CD4-positive, alpha-beta T cell treated with Interleukin-1 beta for 1 hour (primary cell): ENCODE results near the gene ECSIT.
A peak's percentile ranks its signal among the peaks of the same experiment; 100 is the strongest.
"Not testable (repeated sequence)": the region's sequence is repeated elsewhere in the genome, so short reads cannot be mapped to it uniquely, and the experiment has no call there.

ENCODE experiments used
- DNase-seq, 2 donors: peaks; one replicate each; pipeline ENCODE4 v3.0.0-alpha.2; 2020 to 2022

The ECSIT gene

GRCh38 chr19:11499220-11499726 lies 29.7 kb downstream of the ECSIT start:
- no peak for DNase-seq

GRCh38 chr19:11496391-11497163 lies 32.4 kb downstream of the ECSIT start:
- DNase-seq = peak; percentile 58 to 65

GRCh38 chr19:11495885-11496284 lies 33.0 kb downstream of the ECSIT start:
- DNase-seq = no peak

GRCh38 chr19:11495481-11495880 lies 33.5 kb downstream of the ECSIT start:
- no peak for DNase-seq

GRCh38 chr19:11494634-11495285 lies 34.2 kb downstream of the ECSIT start:
- no peak for DNase-seq

- no peak for DNase-seq
These were observed 39.6 kb downstream of the ECSIT start for GRCh38 chr19:11489378-11489777.

- DNase-seq = no peak
These were observed 42.1 kb downstream of the ECSIT start for GRCh38 chr19:11486661-11487503.

DNA sequence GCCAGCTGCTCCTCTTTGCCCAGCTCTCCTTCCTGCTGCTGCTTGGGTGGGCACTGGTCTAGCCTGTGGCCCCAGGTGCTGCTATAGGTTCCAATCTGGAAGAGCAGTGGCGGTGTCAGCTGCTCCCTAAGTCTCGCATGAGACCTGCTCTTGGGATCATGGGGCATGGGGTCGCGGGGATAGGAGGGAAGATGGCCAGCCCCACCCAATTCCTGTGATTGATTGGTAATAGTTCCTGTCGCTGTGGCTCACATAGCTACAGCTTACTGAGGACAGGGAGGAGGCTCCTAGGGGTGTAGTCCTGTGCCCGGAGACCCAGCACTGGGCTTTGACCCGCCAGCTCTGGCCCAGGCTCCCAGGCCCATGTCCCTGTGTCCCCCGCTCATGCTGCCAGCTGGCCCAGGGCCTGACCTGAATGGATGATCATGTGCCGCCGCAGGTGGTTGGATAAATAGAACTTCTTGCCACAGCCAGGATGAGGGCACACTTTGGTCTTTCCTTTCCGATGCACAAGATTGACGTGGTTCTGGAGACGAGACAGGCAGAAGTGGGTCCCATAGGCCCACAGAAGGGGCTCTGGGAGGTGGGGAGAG lies 43.6 kb downstream of the ECSIT start:
- no peak for DNase-seq

DNA sequence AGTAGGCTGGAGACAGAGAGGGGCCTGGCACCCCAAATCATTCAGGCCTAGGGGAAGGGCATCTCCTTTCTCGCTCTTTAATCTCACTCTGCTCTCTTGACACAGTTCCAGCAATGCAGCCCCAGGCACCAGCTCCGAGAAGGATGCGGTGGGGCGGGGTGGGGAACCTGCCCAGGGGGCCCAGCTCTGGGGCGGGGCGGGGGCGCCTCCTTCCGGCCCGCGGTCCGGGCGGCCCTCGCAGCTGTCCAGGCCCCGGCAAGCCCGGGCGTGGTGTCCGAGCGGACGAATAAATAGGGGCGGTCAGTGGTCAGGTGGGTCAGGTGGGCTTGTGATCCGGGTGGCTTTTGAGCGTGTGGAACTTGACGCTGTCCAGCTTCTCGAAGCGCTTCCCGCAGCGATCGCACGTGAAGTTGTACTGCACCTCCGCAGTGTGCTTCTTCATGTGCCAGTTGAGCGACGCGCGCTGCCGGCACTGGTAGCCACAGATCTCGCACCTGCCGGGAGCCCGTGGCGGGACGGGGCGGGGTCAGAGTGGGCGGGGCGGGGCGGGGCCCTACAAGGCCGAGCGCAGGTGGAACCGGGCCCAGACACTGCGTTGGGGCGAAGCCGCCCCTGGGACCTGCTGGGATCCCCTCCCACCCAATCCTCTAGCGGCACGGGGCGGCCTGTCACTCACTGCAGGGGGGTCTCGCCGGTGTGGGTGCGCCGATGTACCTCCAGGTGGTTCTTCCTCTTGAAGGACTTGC lies 45.4 kb downstream of the ECSIT start:
- DNase-seq = no peak

- peak; percentile 88 to 89 for DNase-seq
These were observed 46.4 kb downstream of the ECSIT start for GRCh38 chr19:11482384-11483050.

DNA sequence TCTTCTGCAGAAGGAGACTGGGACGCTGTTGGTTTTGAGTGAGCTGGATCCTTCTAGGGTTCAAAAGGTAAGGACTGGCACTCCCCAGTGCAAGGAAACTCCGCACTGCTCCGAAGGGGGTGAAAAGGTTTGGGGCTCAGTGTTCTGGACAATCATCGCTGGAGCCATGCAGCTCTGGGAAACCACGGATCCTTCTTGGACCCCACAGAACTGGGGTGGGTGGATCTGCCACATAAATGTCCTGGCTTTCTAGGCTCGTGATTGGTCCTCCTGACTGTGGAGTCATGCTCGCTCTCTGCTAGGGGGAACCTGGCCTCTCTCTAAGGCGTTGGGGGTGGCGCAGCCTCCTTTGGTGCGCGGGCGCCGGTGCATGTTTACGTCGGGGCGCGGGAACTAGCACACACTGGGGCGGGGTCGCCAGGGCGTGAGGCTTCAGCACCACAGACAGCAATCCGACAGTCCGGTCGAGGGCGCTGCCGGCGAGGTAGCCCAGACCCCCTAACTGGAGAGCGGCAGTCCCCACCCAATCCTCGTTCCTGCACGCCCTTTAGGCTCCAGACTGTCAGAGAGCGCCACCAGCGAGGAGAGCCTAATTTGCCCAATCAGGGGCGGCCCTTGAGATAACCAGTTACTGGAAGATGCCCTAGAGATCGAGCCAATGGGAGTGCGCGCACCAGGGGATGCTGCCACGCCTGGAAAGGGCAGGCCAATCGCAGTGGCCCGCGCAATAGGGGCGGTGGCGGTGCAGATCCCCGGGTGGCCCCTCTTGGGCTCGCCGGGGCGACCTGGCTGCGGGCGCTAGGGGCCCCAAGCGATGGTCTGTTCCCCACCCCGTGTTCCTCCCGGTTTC lies 47.2 kb downstream of the ECSIT start:
- DNase-seq = peak; percentile 71 to 72

- DNase-seq = no peak
These were observed 48.0 kb downstream of the ECSIT start, which contains the start of gene ELAVL3 for GRCh38 chr19:11480715-11481533. Gene ELAVL3, minus strand, starts transcription at chr19:11481046. Its CDS starts 438 bp downstream, at chr19:11480608.

DNA sequence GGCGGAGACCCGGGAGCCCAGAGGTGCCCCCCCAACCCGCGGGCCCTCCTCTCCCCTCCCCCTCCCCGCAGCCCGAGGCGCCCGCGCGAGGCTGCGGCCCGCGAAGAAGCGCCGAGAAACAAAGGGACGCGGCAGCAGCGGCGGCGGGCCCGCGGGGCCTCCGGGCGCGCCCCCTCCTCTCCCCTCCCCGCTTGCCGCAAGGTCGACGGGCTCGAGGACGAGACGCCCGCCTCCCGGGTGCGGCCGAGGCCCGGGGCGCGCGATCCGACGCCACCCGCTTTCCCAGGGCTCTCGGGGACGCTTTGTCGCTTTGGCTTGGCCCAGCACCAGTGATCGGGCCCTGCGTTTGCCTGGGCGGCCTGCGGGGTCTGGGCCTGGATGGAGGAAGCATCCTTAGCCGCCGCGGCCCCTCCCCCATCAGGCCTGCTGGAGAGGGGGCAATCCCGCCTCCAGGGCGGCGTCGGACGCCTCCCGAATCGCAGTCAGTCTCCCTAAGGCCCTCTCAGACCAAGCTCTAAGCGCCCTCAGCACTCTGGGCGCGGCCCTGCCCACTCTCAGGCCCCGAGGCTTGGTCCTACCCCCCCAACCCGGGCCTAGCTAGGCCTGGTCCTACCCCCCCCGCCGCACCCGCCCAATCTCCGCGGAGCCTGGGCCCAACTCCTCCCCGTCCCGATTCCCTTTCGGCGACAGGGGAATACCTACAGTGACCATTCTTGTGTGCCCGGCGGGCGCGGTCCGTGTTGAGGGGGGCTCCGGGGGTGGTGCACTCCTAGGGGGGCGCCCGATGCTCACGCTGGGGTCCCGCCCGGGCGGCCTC lies 48.8 kb downstream of the ECSIT start:
- DNase-seq = no peak

DNA sequence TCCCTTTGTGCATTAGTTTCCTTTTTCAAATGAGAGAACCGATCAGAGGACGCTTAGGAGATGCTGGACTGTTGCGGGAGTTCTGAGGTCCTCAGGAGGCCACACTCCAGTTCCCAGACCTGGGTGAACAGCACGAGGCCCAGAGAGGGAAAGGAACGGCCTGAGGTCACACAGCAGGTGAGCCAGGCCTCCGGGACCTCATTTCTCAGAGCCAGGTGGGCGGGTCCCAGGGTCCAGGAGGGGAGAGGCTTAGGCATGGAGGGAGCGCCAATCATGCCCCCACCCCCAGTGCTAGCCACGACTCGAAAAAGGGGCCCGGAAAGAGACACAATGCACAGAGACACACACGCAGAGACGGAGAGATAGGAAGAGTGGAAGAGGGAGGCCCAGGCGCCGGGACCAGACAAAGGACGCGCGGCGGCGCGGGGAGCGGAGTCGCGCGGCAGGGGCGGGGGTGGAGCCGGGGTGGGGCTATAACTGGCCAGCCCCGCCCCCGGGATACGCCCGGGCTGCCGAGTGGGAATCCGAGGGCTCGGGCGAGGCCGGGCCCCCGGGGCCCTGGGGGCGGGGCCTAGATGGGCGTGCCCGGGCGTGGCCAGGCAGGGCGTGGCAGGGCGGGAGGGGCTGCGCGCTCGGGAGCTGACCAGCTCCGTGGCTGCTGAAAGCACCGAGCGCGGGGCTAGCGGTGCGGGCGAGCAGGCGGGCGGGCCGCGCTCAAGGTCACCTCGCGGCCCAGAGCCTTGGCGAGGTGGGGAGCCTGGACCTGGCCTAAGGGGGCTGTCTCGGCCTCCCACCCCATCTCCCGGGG lies 49.6 kb downstream of the ECSIT start:
- peak; percentile 9 to 25 for DNase-seq

DNA sequence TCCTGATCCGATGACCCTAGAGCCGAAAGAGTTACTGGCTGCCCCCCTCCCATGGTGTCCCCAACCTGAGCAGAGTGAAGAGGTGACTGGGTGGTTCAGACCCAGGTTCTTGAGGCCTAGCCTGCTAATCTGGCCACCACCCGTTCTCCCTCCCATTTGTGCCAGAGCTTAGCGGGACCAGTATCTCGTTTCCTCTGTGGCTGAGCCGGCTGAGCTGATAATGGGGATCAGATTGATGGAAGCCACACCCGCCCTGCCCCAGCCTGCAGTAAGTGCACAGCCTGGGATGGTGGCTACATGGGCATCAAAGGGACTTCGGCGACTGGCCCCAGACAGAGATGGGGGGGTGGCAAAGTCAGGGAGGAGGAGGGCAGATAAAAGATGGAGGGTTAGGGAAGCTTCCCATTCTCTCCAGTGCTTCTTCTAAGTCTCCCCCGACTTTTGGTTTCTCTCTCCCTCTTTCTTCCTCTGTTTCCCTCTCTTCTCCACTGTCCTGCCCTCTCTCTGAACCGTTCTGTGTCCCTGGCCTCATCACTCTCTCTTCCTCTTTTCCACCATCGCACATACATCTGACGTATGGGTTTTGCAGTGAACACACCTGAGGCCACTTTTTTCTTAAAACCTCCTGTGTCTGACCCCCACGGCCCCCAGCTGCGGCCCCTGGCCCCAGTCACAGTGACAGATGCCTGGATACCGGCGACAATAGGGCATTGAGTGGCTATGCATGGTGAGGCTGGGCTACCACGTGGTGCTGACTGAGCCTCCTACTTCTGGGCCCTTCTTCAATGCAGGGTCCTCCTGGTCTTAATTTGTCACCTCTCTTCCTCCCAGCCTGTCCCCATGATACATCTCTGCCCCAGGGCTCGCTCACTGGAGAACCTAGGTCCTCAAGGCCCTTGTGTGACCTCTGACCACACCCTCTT lies 50.5 kb downstream of the ECSIT start:
- no peak for DNase-seq

DNA sequence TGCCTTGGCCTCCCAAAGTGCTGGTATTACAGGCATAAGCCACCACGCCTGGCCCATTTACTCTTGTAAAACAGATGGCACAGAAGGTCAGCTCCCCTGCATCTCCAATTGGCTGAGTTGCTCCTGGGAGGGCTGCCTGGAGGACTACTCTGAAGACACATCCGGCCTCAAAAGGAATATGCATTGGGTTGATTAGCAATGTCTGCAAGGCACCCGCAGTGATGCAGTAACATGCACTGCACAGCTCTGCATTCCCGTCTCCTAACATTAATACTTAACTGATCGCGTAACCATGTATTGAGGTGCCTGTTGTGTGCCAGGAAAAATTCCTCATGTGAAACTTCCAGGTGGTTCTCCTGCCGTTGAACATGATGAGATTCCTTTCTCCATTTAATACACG lies 53.1 kb downstream of the ECSIT start:
- DNase-seq = no peak

- not testable (repeated sequence) for DNase-seq
These were observed 53.6 kb downstream of the ECSIT start for GRCh38 chr19:11475343-11475742.
